CD4-positive, alpha-beta T cell treated with Interleukin-1 beta for 1 hour (primary cell): ENCODE results near the gene RWDD1.

ENCODE experiments used
- DNase-seq, 2 donors: peaks; one replicate each; pipeline ENCODE4 v3.0.0-alpha.2; 2020 to 2022

The RWDD1 gene, protein sequence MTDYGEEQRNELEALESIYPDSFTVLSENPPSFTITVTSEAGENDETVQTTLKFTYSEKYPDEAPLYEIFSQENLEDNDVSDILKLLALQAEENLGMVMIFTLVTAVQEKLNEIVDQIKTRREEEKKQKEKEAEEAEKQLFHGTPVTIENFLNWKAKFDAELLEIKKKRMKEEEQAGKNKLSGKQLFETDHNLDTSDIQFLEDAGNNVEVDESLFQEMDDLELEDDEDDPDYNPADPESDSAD

DNA sequence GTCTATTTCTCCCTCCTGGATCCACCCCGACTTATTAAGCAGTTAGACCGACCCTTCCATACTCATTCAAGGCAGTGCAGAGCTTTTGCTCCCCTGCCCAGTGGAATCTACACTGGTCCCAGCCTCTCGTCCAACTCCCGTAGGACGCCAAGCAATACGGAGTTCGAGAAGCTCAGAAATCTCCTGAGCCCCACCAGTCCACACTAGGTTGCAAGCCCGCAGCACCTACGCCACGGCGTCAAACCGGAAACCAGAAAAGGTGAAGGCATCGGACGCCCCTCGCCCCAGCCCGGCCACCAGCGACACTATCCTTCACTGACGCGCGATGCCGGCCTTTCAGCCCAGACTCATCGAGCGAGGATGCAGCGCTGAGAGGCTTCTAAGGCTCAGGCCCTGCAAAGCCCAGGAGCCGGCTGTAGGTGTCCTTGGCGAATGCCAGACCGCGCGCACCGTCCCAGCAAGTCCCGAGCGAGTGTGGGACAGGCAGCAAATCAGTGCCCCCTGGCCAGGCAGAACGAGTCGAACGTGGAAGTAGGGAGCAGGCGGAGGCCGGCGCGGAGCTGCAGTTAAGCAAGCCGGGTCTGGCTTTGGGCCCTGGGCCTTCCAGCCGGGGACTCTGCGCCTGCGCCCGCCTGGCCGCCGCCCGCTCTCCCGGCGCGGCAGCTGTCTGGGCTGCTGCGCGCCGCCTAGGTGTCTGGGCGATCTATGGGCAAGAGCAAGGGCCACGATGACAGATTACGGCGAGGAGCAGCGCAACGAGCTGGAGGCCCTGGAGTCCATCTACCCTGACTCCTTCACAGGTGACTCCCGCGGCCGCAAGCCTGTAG lies at the start of gene RWDD1:
Gene RWDD1, plus strand, starts transcription at position 649 of the 827 bp plus-strand sequence. Its CDS starts 79 bp downstream, at position 728.
- DNase-seq: peak; percentile 99

DNA sequence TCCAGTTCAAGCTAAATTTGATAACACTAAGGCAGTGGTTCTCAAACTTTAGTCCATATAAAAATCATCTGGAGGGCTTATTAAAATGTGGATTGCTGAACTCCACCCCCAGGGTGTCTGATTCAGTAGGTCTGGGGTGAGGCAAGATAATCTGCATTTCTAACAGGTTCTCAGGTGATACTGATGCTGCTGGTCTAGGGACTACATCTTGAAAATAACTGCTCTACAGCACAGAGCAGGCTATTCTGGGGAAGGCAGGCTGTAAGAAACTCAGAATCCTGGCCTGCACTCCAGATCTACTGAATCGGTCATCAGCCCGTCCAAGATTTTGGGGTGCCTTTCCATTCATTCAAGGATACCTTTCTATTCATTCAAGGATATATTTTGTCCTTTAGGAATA lies 48.4 kb upstream of the RWDD1 start:
- DNase-seq: no peak

DNA sequence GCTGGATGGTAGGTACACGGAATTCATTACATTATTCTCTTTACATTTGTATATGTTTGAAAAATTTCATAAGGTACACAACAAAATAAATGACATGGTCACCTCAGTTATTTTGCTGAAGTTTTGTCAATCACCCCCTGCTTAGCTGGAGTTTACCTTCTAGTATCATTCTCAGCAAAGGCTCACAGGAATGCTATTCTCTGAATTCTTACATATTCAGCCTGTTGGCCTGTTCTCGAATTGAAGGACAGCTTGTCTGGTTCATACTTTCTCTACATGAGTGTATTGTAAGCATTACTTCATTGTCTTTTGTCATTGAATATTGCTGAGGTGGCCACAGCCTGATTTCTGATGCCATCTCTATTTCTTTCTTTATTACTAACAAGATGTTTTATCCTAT lies 47.1 kb upstream of the RWDD1 start:
- no peak for DNase-seq

DNA sequence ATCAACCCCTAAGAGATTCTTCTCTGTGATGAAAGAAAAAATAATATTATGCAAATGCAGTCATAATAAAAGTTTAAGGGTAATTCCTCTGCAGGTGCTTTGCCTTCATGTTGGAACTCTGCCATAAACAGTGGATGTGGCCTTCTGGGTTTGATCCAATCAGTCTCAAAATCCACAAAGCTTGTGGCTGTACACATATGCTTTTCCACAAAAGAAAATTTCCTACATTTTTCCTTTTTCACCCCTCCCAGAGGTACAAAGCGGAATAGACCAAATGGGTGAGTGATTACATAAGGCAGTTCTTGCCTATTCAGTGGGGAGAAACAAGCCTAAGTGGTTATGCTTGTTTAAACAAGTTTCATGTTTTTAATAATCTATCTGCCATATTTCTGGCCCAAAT lies 43.2 kb upstream of the RWDD1 start:
- DNase-seq: no peak

DNA sequence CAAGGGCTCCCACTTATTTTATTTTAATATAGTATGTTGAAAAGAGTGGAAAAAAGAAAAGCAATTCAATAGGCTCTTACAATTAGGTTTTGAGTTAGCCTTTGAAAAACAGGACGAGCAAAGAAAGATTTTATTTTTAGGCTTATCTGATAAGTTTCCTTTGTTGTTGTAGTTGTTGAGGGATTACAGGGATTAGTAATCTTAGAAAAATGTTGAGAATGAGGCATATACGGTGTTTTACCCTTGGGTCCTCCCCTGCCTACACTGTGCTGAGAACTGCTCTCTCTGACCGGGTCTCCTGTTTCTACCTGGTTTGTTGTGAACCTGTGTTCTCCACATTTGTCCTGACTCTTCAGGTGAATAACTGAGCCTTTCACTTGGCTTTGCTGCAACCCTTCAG lies 42.5 kb upstream of the RWDD1 start:
- no peak for DNase-seq

DNA sequence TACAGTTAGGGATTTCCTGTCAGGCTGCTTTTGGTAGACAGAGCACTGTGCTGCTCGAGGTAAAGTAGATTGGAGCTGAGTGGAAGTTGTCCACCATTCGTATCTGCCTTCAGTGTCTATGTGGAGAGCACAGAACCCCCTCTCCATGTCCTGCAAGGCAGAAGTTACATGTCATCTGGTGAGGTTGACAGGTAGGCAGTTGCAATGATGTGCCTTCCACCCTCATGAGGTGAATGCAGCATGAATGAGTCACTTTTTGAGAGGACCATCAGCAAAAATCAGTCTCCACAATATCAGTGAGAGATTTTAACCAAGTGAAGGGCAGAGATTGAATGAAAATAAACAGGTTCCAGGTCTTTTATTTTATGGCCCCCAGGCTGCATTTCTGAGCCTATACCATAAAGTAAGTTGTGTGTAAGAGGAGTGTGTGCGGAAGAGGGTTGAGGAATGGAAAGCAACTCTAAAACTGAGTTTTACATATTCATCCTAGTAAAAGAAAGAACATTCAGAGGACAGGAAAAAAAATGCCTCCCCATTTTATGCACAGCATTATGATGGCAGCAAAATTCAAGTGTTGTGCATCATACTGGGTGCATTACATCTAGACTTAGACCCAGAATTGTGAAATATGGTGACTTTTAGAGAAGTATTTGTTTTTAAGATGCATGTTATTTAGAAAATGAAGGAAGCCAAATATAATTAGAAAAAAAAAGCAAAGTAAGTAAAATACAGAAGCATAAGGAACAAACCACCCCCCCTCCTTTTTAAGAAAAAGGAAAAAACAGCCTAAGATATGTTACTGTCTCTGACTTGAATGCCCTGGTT lies 41.6 kb upstream of the RWDD1 start:
- DNase-seq: no peak

DNA sequence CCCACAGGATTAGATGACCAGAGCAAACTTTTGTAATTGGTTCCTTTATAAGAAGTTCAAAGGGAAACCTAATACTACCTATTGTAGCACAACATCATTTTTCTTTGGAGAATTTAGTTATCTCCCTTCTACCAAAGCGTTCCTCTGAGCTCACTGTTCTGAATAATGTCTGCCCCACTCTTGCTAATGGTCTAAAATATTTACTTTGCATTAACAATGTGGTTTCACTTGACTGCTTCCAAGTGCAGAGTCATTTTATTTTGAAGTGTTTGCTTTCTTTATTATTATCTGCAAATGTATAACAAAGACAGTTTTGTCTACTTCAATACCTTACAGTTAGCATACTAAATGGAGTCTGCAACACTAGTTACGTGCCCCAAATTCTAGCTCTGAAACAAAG lies 40.9 kb upstream of the RWDD1 start:
- no peak for DNase-seq

DNA sequence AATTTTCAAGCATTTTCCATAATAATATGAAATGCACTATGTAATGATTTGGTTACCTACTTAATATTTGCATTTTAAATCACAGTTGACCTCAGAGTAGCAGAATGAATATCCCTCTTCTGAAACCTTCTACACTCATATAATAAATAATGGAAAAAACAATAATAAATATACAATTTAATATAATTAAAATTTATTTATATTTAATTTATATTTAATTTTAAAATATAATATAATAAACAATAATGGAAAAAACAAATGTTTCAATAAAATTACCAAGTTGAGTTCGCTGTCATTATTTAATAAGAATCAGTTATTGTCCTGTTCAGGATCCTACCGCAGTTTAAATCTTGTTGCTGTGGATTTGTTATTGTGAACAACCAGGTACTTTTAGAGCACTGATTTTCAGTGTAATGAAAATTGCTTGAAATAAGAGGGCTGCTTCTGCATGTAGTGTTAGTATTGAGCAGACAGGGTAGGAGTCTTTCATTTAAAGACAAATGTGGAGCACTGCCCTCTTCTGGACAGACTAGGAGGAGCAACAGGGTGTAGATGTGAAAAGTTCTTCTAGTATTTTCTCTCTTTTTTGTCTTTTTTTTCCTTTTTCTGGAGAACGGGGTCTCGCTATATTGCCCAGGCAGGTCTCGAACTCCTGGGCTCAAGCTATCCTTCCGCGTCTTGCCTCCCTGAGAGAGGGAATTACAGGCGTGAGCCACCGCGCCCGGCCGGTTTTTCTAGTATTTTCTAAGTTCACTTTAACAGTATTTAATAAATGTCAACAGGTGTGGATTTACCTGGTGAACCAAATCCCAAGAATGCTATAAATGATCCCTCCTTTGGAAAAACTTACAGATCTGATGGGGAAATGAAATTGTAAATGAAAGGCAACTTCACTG lies 39.4 kb upstream of the RWDD1 start:
- peak; percentile 56 to 70 for DNase-seq

DNA sequence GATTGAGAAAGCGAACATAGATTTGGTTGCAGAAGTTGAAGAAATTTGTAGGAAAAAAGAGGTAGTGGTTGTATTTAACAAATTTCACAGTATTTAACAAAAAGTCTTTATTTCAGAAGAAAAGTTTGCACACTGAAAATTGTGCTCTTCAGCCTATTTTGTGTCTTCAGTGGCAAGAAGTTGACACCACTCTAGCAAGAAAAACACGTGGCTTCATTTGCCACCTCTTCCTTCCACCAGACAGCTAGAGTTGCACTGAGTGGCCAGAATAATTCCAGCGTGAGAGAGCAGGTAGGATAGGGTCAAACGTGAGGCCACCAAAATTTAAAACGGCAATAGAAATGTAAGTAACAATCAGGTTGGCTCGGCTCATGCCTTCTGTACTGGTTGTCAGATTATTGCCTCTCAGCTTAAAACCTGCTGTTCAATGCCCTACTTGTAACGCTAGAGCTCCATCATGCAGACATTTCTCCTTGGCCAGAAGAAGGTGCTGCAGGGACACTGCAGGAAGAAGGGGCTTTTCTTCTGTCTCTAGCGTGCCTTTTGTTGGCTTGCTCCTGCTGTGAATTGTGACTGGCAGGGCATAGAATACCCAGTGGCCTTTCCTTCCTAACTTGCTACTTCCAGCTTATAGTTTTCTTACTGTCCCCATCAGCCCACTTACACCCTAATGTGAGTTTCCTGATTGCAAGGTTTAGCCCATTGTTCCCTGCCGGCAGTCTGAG lies 37.9 kb upstream of the RWDD1 start:
- no peak for DNase-seq

DNA sequence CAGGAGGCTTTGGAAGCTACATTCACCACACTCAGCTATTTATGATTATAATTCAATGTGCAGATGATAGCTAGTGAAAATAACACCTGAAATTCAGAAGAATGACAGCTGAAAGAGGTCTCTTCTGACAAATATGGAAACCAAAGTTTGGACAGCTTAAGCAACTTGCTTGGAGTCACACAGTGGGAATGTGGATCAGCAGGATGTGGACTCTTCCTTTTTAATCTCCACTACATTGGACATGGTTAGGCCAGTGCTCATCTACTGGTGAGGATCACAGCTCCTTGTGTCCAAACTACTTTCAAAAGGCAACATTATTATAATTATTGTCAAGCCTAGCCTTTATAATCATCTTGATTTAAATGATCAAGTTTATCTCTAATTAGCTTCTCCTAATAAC lies 36.2 kb upstream of the RWDD1 start:
- DNase-seq: no peak

DNA sequence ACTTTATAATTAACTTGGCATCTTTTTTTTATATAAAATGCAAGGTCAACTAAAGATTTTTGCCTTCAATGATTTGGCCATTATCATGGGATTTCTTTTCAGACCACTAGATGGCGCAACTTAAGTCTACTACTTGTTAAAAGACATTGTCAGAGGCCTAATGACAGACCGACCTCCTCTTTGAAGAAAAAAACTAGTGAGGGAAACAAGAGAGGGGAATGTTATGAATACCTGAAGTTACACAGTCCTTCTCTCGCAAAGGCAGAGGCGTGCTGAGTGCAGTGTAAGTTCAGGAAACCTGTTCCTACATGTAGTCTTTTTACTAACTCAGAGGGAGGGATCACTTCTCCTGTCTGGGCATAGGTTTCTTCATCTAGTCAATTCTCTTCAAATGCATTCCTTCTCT lies 35.1 kb upstream of the RWDD1 start:
- DNase-seq: peak in 1 of 2 donors; percentile 61

DNA sequence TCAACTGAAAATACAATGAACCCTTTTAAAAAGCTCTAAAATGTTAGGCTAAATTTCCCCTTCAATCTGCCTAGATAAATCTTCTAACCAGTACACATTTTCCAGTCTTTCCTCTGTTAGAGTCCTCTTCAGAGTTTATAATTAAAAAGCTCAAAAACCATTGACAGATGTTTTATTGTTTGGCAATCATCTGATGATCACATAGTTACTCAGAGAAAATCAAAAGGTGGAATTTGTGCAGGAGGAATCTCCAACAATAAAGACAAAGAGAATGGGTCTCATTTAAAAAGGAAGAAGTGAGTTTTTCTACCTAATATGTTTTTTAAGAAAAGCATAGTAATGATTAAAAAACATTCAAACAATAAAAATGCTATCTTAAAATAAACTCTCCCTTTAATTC lies 28.9 kb upstream of the RWDD1 start:
- no peak for DNase-seq

DNA sequence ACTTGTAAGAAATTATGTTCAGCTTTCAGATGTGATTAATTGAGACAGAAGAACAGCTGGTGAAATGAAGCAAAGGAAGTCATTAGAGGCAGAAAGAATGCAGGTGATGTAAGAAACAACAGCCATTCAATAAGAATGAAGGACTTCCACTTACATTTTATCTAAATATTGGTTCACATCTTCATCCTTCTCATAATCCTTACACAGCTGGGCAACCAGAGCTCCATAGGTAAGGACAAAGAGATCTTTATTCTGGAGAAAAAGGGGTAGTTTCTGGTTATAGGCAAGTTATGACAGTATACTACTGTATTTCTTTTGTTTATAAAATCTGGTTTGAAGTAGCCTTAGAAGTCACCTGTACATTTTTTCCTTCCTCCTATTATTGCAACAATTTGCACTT lies 28.2 kb upstream of the RWDD1 start:
- DNase-seq: no peak

DNA sequence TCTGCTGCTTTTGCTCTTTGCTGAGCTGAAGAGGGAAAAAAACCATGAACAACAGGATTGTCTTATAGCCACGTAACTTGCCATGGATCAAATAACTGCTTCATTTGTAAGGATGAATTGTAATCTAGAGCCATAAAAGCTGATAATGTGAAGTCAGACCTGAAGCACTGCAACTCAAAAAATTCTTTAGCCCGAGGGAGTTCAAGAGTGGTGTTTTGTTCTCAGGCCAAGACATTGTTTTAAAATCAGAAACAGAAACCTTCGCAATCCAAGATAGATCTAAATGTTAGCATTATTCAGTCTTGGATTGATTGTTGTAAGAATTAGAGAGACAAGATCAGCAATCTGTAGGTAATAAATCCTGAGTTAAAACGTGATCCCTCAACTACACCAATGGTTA lies 25.7 kb upstream of the RWDD1 start, which contains the start of gene TRAPPC3L:
Gene TRAPPC3L, minus strand, starts transcription at position 34 of the 400 bp plus-strand sequence. CDS start 170 bp downstream, outside the sequence.
- DNase-seq: no peak

DNA sequence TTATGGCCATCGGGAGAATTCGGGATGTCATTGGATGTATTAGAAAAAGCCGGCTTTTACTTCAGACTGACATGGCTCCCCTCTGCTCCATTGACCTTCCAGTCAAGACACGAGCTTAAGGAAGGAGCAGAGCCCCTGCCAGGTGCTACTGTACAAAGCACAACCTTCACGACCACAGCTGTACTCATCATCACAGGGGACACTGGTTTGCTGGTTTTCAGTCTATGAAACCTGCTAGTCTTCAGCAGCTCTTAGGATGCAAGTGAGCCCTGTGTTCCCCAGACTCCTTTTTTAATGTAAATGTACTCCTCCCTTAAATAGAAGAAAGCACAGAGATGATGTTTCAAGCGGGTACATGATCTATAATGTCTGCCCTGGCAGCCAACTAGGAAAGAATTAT lies 23.9 kb upstream of the RWDD1 start:
- DNase-seq: no peak

DNA sequence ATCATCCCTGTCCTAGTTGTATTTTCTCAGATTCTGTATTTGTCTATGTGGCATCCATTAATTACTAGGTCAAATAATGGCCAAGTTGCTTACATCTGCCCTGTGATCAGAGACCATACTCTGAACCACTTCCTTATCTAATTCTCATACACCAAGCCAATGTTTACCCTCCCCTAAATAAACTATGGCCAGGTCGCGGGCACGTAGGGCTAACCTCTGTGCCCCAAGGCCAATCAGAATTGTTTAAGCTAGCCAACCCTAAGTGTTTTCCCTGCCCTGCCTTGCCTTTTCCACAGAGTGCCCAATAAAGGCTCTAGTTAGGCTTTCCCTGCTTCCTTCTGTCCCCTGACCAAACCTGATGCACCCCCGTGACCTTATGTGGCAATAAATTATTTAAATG lies 20.5 kb upstream of the RWDD1 start:
- DNase-seq: no peak

DNA sequence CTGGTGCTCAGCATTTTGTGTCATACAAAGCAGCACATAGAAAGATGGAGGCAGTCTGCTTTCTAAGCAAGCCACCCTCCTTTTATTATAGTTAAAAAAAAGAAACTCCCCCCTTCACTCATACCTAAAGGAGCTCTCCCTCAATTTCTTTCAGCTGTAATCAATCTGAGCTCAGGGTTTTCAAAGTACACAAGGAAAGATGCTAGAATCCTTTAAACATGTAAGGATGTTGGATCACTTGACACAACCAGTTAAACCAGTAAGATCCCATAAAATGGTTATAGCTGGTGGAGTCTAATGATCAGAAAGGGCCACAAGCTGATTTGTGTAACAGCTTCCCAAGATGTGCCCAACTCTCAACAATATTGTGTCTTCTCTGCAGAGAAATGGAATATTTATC lies 17.9 kb upstream of the RWDD1 start, which contains the start of gene CALHM4:
Gene CALHM4, plus strand, starts transcription at position 301 of the 400 bp plus-strand sequence. Its CDS starts 43 bp downstream, at position 344.
- no peak for DNase-seq

DNA sequence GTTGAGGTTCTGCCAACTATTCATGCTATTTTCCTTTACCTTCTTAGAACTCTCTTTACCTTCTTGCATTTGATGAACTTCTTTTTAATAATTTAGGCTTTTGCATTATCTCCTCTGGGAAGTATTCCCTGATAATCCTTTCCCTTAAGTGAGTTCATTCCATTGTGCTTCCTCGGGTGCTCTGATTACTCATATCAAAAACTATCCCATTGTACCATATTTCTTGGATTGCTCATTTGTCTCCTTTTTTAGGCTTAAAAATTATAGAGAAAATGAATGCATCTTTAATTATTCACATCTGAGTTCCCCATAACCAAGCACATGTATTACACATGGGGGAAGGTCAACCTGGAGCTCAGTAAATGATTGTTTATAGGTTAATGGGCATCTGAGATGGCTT lies 15.2 kb upstream of the RWDD1 start:
- DNase-seq: no peak

DNA sequence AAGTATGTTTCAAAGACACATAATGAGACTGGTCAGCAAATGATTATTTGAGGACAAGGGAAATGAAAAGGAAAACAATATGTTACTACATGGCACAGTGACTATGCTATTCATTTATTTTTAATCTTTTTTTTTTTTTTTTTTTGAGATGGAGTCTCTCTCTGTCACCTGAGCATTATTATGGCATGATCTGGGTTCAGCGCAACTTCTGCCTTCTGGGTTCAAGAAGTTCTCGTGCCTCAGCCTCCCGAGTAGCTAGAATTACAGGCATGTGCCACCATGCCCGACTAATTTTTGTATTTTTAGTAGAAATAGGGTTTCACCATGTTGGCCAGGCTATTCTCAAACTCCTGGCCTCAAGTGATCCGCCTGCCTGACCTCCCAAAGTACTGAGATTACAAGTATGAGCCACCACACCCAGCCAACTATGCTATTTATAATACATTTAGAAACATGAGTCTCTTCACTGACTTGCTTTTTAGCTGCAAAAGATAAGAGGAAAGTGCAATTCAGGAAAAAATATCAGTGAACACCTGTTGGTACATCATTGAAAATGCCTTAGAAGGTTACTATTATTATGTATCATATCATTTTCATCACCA lies 14.4 kb upstream of the RWDD1 start:
- DNase-seq: no peak

DNA sequence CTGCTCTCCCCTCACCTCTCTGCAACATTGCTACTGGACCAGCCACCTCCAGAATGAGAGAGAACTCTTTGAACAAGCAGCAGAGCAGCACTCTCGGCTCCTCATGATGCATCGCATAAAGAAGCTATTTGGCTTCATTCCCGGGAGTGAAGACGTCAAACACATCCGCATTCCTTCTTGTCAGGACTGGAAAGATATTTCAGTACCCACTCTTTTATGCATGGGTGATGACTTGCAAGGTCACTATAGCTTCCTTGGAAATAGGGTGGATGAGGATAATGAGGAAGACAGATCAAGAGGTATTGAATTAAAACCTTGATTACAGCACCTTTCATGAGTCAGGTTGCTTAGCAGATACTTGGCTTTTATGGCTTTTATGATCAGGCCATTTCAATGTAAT lies 13.4 kb upstream of the RWDD1 start:
- no peak for DNase-seq

DNA sequence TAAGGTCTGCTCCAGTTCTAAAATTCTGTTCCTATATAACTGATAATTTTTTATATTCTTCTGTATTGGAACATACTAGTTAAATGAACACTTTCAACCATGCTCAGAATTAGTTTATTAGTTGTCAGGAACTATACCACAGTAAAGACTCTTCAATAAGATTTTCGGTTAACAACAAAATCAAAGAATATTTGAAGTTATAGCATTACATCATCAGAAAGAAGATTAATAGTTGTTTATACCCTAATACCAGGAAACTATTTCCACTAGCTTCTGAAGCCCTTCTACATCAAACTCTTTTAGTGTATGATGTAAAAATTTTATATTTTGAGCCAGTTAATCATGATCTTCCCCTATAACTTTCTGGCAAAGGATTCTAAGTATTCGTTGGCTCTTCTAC lies 11.2 kb upstream of the RWDD1 start:
- DNase-seq: no peak
